ENCODE results near the gene GGT5. TPM values are rescaled to one million over a fixed set of nuclear protein-coding genes. Genes with fewer than 3 reads are reported as not detected.

GGT5 gene
- polyA plus RNA-seq, 4 donors = 0.67 to 31.2 (median 10.0) TPM

DNA sequence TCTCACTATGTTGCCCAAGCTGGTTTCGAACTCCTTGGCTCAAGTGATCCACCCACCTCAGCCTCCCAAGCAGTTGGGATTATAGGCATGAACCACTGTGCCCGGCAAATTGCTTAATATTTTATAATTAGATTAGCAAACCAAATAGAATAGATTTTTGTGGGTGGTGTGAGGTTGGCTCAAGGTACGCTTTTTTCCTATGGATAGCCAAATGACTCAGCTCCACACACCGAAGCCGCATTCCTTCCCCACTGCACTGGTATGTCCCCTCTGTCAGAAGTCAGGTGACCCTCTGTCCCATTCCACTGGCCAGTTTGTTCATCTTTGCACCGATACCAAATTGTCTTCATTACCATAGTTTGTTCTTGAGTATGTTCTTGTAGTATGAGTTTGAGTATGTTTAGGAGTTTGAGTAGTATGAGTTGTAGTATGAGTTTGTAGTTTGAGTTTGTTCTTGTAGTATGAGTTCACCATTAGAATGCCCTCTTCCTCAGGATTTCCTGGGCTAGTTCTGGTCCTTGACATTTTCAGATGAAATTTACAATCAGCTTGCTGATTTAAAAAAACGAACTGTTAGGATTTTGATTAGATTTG lies 44.2 kb downstream of the GGT5 start:
- DNase-seq (no peak), FAIRE-seq (no peak)
- 79 to 84% (median 83%) methylated on average over 7 of the region's 7 CpGs for WGBS, 3 donors
- Histone ChIP-seq H3K27ac (ENCODE audit: low read depth in 1 of 3, low read length in 2 of 3) (no peak overlapping the region), H3K36me3 (ENCODE audit: control insufficient read depth in 3 of 3, insufficient read depth in 2 of 3, low read depth in 1 of 3, low read length in 3 of 3) (no peaks in the 10 kb centered on the region), H3K4me3 (ENCODE audit: low read depth in 1 of 3, low read length in 3 of 3) (no peak overlapping the region), H3K4me1 (ENCODE audit: control insufficient read depth in 3 of 3, insufficient read depth in 2 of 3, low read depth in 1 of 3, low read length in 2 of 3) (peaks cover 0 to 3% (median 0%) of the 10 kb centered on the region in 3 donors), H3K9me3 (ENCODE audit: control insufficient read depth in 2 of 2, insufficient read depth in 1 of 2, low read depth in 1 of 2, low read length in 1 of 2) (peaks cover 0 to 3% of the 10 kb centered on the region in 2 donors), H3K27me3 (ENCODE audit: control insufficient read depth in 3 of 3, insufficient read depth in 3 of 3, low read length in 3 of 3) (no peaks in the 10 kb centered on the region)

DNA sequence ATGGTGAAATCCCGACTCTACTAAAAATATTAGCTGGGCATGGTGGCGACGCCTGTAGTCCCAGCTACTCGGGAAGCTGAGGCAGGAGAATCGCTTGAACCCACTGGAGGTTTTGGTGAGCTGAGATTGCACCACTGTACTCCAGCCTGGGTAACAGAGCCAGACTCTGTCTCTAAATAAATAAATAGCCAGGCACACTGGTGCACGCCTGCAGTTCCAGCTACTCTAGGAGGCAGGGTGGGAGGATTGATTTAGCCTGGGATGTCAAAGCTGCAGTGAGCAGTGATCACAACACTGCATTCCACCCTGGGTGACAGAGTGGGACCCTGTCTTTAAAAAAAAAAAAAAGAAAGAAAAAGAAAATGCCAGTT lies 46.2 kb downstream of the GGT5 start:
- Histone ChIP-seq H3K36me3 (ENCODE audit: control insufficient read depth in 3 of 3, insufficient read depth in 2 of 3, low read depth in 1 of 3, low read length in 3 of 3) (no peaks in the 10 kb centered on the region), H3K27ac (ENCODE audit: low read depth in 1 of 3, low read length in 2 of 3) (no peak overlapping the region), H3K4me1 (ENCODE audit: control insufficient read depth in 3 of 3, insufficient read depth in 2 of 3, low read depth in 1 of 3, low read length in 2 of 3) (peaks cover 0 to 4% (median 0%) of the 10 kb centered on the region in 3 donors), H3K9me3 (ENCODE audit: control insufficient read depth in 2 of 2, insufficient read depth in 1 of 2, low read depth in 1 of 2, low read length in 1 of 2) (no peaks in the 10 kb centered on the region), H3K4me3 (ENCODE audit: low read depth in 1 of 3, low read length in 3 of 3) (no peak overlapping the region), H3K27me3 (ENCODE audit: control insufficient read depth in 3 of 3, insufficient read depth in 3 of 3, low read length in 3 of 3) (no peaks in the 10 kb centered on the region)
- no peak for FAIRE-seq
- no peak for DNase-seq
- 81 to 94% (median 86%) methylated on average over 6 of the region's 6 CpGs for WGBS, 3 donors

DNA sequence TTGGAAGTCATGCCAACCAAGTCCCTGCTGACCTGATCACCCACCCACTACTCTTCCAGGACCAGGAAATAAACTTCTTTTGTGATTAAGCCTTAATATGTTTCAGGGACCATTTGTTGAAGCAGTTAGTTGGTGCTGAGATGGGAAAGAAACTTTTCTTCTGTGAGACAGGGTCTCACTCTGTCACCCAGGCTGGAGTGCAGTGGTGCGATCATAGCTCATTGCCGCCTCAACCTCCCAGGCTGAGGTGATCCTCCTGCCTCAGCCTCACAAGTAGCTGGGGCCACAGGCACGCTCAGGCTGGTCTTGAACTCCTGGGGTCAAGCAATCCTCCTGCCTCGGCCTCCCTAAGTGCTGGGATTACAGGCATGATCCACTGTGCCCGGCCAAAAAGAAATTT lies 53.0 kb downstream of the GGT5 start:
- H3K4me3 ChIP-seq (ENCODE audit: low read depth in 1 of 3, low read length in 3 of 3) = no peak overlapping the region
- H3K9me3 ChIP-seq (ENCODE audit: control insufficient read depth in 2 of 2, insufficient read depth in 1 of 2, low read depth in 1 of 2, low read length in 1 of 2) = no peaks in the 10 kb centered on the region
- peaks cover 0 to 19% (median 0%) of the 10 kb centered on the region in 3 donors for H3K36me3 ChIP-seq (ENCODE audit: control insufficient read depth in 3 of 3, insufficient read depth in 2 of 3, low read depth in 1 of 3, low read length in 3 of 3)
- H3K4me1 ChIP-seq (ENCODE audit: control insufficient read depth in 3 of 3, insufficient read depth in 2 of 3, low read depth in 1 of 3, low read length in 2 of 3) = peaks cover 0 to 4% (median 0%) of the 10 kb centered on the region in 3 donors
- no peaks in the 10 kb centered on the region for H3K27me3 ChIP-seq (ENCODE audit: control insufficient read depth in 3 of 3, insufficient read depth in 3 of 3, low read length in 3 of 3)
- DNase-seq (no peak), FAIRE-seq (no peak)
- 85 to 96% (median 91%) methylated on average over 5 of the region's 5 CpGs for whole genome bisulfite sequencing, 3 donors
- no peak overlapping the region for H3K27ac ChIP-seq (ENCODE audit: low read depth in 1 of 3, low read length in 2 of 3)

DNA sequence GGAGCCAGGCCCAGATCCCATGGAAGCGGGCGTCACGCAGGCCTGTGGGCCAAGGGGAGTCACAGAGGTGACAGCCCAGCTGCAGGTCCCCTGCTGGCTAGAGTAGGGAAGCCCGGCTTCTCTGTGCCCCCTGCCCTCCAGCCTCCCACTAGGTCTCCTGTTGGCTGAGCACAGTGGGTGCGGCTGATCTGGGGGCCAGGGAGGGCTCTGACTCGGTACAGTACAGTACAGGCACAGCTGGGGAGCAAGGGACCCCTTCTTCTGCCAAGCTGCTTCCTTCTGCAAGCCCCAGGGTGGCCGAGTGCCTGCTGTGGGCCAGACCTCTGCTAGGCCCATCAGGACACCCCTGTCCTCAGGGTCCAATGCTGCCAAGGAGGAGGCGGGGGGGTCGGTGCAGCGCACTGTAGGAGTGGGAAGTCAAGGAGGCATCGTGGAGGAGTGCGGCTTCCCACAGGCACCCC lies 53.5 kb downstream of the GGT5 start:
- Histone ChIP-seq H3K9me3 (ENCODE audit: control insufficient read depth in 2 of 2, insufficient read depth in 1 of 2, low read depth in 1 of 2, low read length in 1 of 2) (no peaks in the 10 kb centered on the region), H3K36me3 (ENCODE audit: control insufficient read depth in 3 of 3, insufficient read depth in 2 of 3, low read depth in 1 of 3, low read length in 3 of 3) (peaks cover 0 to 24% (median 0%) of the 10 kb centered on the region in 3 donors), H3K4me1 (ENCODE audit: control insufficient read depth in 3 of 3, insufficient read depth in 2 of 3, low read depth in 1 of 3, low read length in 2 of 3) (peaks cover 0 to 4% (median 0%) of the 10 kb centered on the region in 3 donors), H3K4me3 (ENCODE audit: low read depth in 1 of 3, low read length in 3 of 3) (no peak overlapping the region), H3K27me3 (ENCODE audit: control insufficient read depth in 3 of 3, insufficient read depth in 3 of 3, low read length in 3 of 3) (no peaks in the 10 kb centered on the region), H3K27ac (ENCODE audit: low read depth in 1 of 3, low read length in 2 of 3) (no peak overlapping the region)
- DNase-seq = no peak
- WGBS, 3 donors = 86 to 88% (median 88%) methylated on average over 12 of the region's 12 CpGs
- no peak for FAIRE-seq

DNA sequence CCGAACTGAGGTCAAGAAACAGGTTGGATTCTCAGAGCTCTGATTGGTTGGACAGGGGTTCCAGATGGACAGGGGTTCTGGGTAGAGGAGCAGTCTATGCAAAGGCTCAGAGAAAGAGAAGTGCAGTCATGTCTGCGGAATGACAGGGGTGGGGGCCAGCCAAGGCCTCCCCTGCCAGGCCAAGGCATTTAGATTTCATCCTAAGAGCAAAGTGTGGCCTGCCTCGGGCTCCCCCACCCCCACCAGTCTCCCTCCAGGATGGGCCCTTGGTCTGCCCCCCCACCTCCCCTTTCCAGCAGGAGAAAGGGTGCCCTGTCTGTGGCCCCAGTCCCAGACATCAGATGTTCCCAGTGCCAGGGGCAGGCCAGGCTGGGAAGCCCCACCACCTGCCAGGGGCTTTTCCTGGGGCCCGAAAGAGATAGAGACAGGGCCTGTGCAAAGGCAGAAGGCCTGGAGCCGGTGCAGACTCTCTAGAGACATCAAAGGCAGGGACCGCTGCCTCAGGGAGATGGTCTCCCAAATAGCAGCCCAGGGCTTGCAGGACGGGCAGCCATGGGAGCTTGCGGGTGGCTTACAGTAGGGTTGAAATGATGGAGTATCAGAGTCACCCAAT lies 54.2 kb downstream of the GGT5 start:
- no peak overlapping the region for H3K4me3 ChIP-seq (ENCODE audit: low read depth in 1 of 3, low read length in 3 of 3)
- H3K4me1 ChIP-seq (ENCODE audit: control insufficient read depth in 3 of 3, insufficient read depth in 2 of 3, low read depth in 1 of 3, low read length in 2 of 3) = peaks cover 0 to 1% (median 0%) of the 10 kb centered on the region in 3 donors
- H3K36me3 ChIP-seq (ENCODE audit: control insufficient read depth in 3 of 3, insufficient read depth in 2 of 3, low read depth in 1 of 3, low read length in 3 of 3) = peaks cover 0 to 31% (median 0%) of the 10 kb centered on the region in 3 donors
- H3K9me3 ChIP-seq (ENCODE audit: control insufficient read depth in 2 of 2, insufficient read depth in 1 of 2, low read depth in 1 of 2, low read length in 1 of 2) = no peaks in the 10 kb centered on the region
- H3K27me3 ChIP-seq (ENCODE audit: control insufficient read depth in 3 of 3, insufficient read depth in 3 of 3, low read length in 3 of 3) = no peaks in the 10 kb centered on the region
- 92 to 96% (median 93%) methylated on average over 8 of the region's 8 CpGs for WGBS, 3 donors
- FAIRE-seq = no peak
- no peak for DNase-seq
- H3K27ac ChIP-seq (ENCODE audit: low read depth in 1 of 3, low read length in 2 of 3) = no peak overlapping the region

DNA sequence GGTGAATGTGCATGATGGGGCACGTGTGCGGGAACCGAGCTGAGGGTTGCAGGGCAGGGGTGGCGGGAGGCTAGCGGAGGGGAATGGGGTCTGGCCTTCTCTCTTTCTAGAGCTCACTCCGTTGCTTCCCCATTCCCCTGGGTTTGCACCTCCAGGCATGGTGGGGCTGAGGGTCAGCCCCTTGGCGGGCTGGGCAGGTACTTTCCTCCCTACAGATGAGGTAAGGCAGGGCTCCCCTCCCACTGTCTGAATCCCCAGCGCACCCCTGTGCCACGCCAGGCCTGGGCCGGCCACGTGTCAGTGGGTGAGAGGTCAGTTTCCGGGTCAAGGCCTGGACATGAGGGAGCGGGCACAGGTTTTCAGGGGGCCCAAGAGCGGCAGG lies 54.7 kb downstream of the GGT5 start:
- no peak for DNase-seq
- Histone ChIP-seq H3K27me3 (ENCODE audit: control insufficient read depth in 3 of 3, insufficient read depth in 3 of 3, low read length in 3 of 3) (no peaks in the 10 kb centered on the region), H3K36me3 (ENCODE audit: control insufficient read depth in 3 of 3, insufficient read depth in 2 of 3, low read depth in 1 of 3, low read length in 3 of 3) (peaks cover 0 to 35% (median 0%) of the 10 kb centered on the region in 3 donors), H3K4me1 (ENCODE audit: control insufficient read depth in 3 of 3, insufficient read depth in 2 of 3, low read depth in 1 of 3, low read length in 2 of 3) (no peaks in the 10 kb centered on the region), H3K27ac (ENCODE audit: low read depth in 1 of 3, low read length in 2 of 3) (no peak overlapping the region), H3K9me3 (ENCODE audit: control insufficient read depth in 2 of 2, insufficient read depth in 1 of 2, low read depth in 1 of 2, low read length in 1 of 2) (no peaks in the 10 kb centered on the region), H3K4me3 (ENCODE audit: low read depth in 1 of 3, low read length in 3 of 3) (no peak overlapping the region)
- FAIRE-seq = no peak
- 83 to 90% (median 87%) methylated on average over 14 of the region's 14 CpGs for WGBS, 3 donors

DNA sequence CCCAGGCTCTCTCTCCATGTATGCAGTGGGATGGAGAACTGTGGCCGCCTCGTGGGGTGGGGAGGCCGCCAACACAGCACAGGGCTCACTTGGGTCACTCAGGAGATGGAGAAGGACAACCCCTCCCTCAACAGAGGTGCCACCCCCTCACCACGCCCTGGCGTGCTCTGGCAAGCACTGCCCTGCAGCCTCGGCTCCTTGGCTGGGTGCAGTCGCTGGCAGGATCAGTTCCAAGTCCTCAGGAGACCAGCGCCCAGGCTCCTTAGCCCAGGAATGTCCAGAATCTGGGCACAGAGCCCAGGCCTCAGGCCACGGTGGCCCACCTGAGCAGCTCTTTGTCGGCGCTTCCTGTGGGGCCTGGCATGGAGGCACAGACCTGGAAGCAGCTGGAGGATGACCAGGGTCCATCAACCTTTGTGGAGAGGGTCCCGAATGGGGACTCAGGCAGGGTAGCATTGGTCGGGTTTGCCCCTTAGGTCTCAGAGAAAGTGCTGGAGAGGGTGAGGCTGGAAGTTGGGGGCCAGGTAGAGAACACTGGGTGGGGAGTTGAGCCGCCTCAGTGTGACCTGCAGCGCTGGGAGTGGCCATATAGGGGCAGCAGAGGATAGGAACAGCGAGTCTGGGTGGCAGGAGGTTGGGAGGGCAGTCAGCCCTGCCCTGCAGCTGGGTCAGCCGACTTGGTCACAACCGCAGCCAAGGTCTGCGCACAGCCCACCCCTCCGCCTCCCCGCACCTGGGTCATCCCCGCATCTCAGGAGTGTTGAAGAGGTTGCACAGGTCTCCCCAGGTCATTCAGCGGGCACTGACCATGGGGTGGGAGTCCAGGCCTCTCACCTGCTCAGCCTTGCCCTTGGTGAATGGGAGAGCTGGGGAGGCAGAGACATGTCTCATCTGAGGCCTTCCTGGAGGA lies 55.4 kb downstream of the GGT5 start:
- no peaks in the 10 kb centered on the region for H3K9me3 ChIP-seq (ENCODE audit: control insufficient read depth in 2 of 2, insufficient read depth in 1 of 2, low read depth in 1 of 2, low read length in 1 of 2)
- DNase-seq (peak; percentile 55 to 60), FAIRE-seq (no peak)
- H3K36me3 ChIP-seq (ENCODE audit: control insufficient read depth in 3 of 3, insufficient read depth in 2 of 3, low read depth in 1 of 3, low read length in 3 of 3) = peaks cover 0 to 42% (median 0%) of the 10 kb centered on the region in 3 donors
- H3K4me3 ChIP-seq (ENCODE audit: low read depth in 1 of 3, low read length in 3 of 3) = no peak overlapping the region
- H3K4me1 ChIP-seq (ENCODE audit: control insufficient read depth in 3 of 3, insufficient read depth in 2 of 3, low read depth in 1 of 3, low read length in 2 of 3) = no peaks in the 10 kb centered on the region
- 37 to 49% (median 46%) methylated on average over 23 of the region's 23 CpGs for WGBS, 3 donors
- H3K27me3 ChIP-seq (ENCODE audit: control insufficient read depth in 3 of 3, insufficient read depth in 3 of 3, low read length in 3 of 3) = no peaks in the 10 kb centered on the region
- H3K27ac ChIP-seq (ENCODE audit: low read depth in 1 of 3, low read length in 2 of 3) = no peak overlapping the region

DNA sequence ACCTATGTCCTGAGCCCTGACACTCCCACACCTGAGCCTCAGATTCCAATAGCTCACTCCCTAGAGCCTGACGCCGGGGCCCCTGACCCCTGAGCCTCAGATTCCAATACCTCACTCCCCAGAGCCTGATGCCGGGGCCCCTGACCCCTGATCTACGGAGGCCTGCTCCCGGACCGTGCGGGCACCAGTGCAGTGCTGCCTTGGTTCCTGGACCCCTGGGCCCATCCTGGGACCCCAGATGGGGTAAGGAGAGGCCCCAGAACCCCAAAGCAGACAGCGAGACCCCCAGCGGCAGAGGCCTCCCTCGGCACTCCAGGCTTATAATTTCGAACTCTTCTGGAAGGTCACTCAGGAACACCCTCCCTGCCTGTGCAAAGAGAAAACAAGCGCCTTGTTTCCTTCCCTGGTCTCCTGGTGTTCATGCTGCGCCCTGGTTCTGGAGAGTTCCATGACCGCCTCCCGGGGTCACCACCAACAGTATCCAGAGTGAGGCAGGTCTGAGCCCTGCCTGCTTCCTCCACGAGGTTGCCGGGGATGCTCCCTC lies 56.1 kb downstream of the GGT5 start:
- FAIRE-seq (no peak), DNase-seq (no peak)
- Histone ChIP-seq H3K27me3 (ENCODE audit: control insufficient read depth in 3 of 3, insufficient read depth in 3 of 3, low read length in 3 of 3) (no peaks in the 10 kb centered on the region), H3K27ac (ENCODE audit: low read depth in 1 of 3, low read length in 2 of 3) (no peak overlapping the region), H3K9me3 (ENCODE audit: control insufficient read depth in 2 of 2, insufficient read depth in 1 of 2, low read depth in 1 of 2, low read length in 1 of 2) (no peaks in the 10 kb centered on the region), H3K36me3 (ENCODE audit: control insufficient read depth in 3 of 3, insufficient read depth in 2 of 3, low read depth in 1 of 3, low read length in 3 of 3) (peaks cover 0 to 48% (median 0%) of the 10 kb centered on the region in 3 donors), H3K4me3 (ENCODE audit: low read depth in 1 of 3, low read length in 3 of 3) (no peak overlapping the region), H3K4me1 (ENCODE audit: control insufficient read depth in 3 of 3, insufficient read depth in 2 of 3, low read depth in 1 of 3, low read length in 2 of 3) (no peaks in the 10 kb centered on the region)
- WGBS, 3 donors = 80 to 84% (median 81%) methylated on average over 17 of the region's 17 CpGs

All from small intestine (tissue), 7 donors.